HepG2 (cell line): ENCODE measurements around the gene GRM7. TPM values are rescaled to one million over a fixed set of nuclear protein-coding genes. Genes with fewer than 3 reads are reported as not detected.

Source experiments
- ATAC-seq: fragments of 200-7000 bp; cut with Tn5 transposase; 3 replicates; pipeline ENCODE4 v1.9.1; 2020; ENCODE audit warnings: mild to moderate bottlenecking, moderate library complexity
- BruUV-seq: library from RNA; stranded (reverse); fragments of 400-500 nt; replicated peaks from 2 replicates; lab custom pipeline; 2021; lab: Mats Ljungman, UMichigan
- CTCF ChIA-PET: fragments of 300-600 bp; formaldehyde crosslinking; extraction: SDS; loops from one replicate; lab custom pipeline; 2021; ENCODE audit warnings: low total read pairs, inconsistent platforms, low intra/inter-chr PET ratio; lab: Yijun Ruan, JAX
- POLR2A ChIA-PET: fragments of 350-600 bp; sonication (Branson Sonifier 250); formaldehyde crosslinking; loops from one replicate; lab custom pipeline; 2020; ENCODE audit warnings: antibody characterized with exemption, inconsistent platforms; lab: Yijun Ruan, JAX
- DNase-seq: peaks from one replicate; pipeline ENCODE4 v3.0.0-alpha.2; 2015; ENCODE audit warnings: low spot score
- FAIRE-seq: peaks from 3 replicates; lab custom pipeline; 2011; peaks lifted over from hg19 to GRCh38; lab: Jason Lieb, UNC
- H2AFZ ChIP-seq: one replicate; pipeline ENCODE4 v1.6.1; 2011; ENCODE audit warnings: low read length, inconsistent platforms
- H3K27ac ChIP-seq: fragments of 300-600 bp; 3 replicates; pipeline ENCODE4 v1.8.0; 2011; ENCODE audit warnings: mixed run types, mild to moderate bottlenecking, mixed read lengths, low read length, inconsistent platforms; ENCODE audit not compliant: insufficient read depth; ENCODE audit errors: extremely low read length
- H3K27me3 ChIP-seq, 2 experiments: fragments of 200-600 bp in 1 of 2; 2 replicates in 1 of 2; 3 replicates in 1 of 2; pipeline versions ENCODE4 v1.6.0 to v1.8.0; 2011; ENCODE audit warnings: low read length in 2 of 2, mild to moderate bottlenecking in 2 of 2, moderate library complexity in 2 of 2, inconsistent platforms in 1 of 2; ENCODE audit not compliant: insufficient read depth in 2 of 2, control insufficient read depth in 1 of 2
- H3K36me3 ChIP-seq, 2 experiments: fragments of 200-600 bp in 1 of 2; replicated peaks in 1 of 2; 2 replicates in 1 of 2; 3 replicates in 1 of 2; pipeline versions ENCODE4 v1.5.1 to v1.8.0; 2011; ENCODE audit warnings: low read length in 2 of 2, inconsistent platforms in 1 of 2; ENCODE audit not compliant: insufficient read depth in 2 of 2, control insufficient read depth in 1 of 2
- H3K4me1 ChIP-seq: 2 replicates; pipeline ENCODE4 v1.5.1; 2012; ENCODE audit warnings: low read length, inconsistent platforms; ENCODE audit not compliant: insufficient read depth
- H3K4me2 ChIP-seq: 2 replicates; pipeline ENCODE4 v1.6.0; 2011; ENCODE audit warnings: low read depth, low read length, inconsistent platforms
- H3K4me3 ChIP-seq, 3 experiments: fragments of 200-600 bp in 1 of 3; sonication (generic), shearing (Covaris generic) in 1 of 3; replicated peaks in 1 of 3; 2 replicates each; pipeline ENCODE4 v1.5.1; 2011 to 2016; ENCODE audit warnings: low read length in 3 of 3, inconsistent platforms in 2 of 3, low read depth in 2 of 3, mild to moderate bottlenecking in 2 of 3, control low read depth in 1 of 3, mixed read lengths in 1 of 3; ENCODE audit not compliant: insufficient read depth in 1 of 3
- H3K79me2 ChIP-seq: one replicate; pipeline ENCODE4 v1.6.1; 2011; ENCODE audit warnings: low read length, inconsistent platforms; ENCODE audit not compliant: insufficient read depth
- H3K9ac ChIP-seq: 2 replicates; pipeline ENCODE4 v1.6.0; 2011; ENCODE audit warnings: mild to moderate bottlenecking, low read depth, low read length, inconsistent platforms; ENCODE audit not compliant: insufficient read depth
- H3K9me3 ChIP-seq: 2 replicates; pipeline ENCODE4 v1.5.1; 2012; ENCODE audit warnings: mild to moderate bottlenecking, low read length
- H4K20me1 ChIP-seq: 2 replicates; pipeline ENCODE4 v1.6.0; 2011; ENCODE audit warnings: inconsistent platforms, mild to moderate bottlenecking, low read length, moderate library complexity; ENCODE audit not compliant: insufficient read depth
- ESRRA ChIP-seq: sonication (generic); formaldehyde crosslinking; IDR thresholded peaks from 2 replicates; pipeline ENCODE4 v1.5.1; 2020; ENCODE audit warnings: mild to moderate bottlenecking, low read depth, missing genetic modification reagents
- ETV5 ChIP-seq: IDR thresholded peaks from 2 replicates; pipeline ENCODE4 v1.6.1; 2018; ENCODE audit warnings: missing biosample characterization, missing genetic modification reagents, inconsistent platforms, borderline replicate concordance
- GPN1 ChIP-seq: sonication (generic); formaldehyde crosslinking; IDR thresholded peaks from 2 replicates; pipeline ENCODE4 v1.5.1; 2020; ENCODE audit warnings: missing genetic modification reagents, borderline replicate concordance
- JARID2 ChIP-seq: sonication (generic); formaldehyde crosslinking; IDR thresholded peaks from 2 replicates; pipeline ENCODE4 v1.8.1; 2023; ENCODE audit warnings: missing genetic modification reagents, inconsistent platforms; ENCODE audit not compliant: insufficient replicate concordance
- KDM4B ChIP-seq: sonication (generic); formaldehyde crosslinking; IDR thresholded peaks from 2 replicates; pipeline ENCODE4 v1.4.0; 2020; ENCODE audit warnings: missing genetic modification reagents
- MAFG ChIP-seq: sonication (generic); formaldehyde crosslinking; IDR thresholded peaks from 2 replicates; pipeline ENCODE4 v1.5.1; 2020; ENCODE audit warnings: mild to moderate bottlenecking, missing genetic modification reagents
- NCOA2 ChIP-seq: sonication (generic); formaldehyde crosslinking; IDR thresholded peaks from 2 replicates; pipeline ENCODE4 v1.8.0; 2022; ENCODE audit warnings: inconsistent platforms
- RELA ChIP-seq: sonication (generic); formaldehyde crosslinking; IDR thresholded peaks from 2 replicates; pipeline ENCODE4 v1.4.0; 2020; ENCODE audit warnings: missing genetic modification reagents
- TMF1 ChIP-seq: sonication (generic); formaldehyde crosslinking; IDR thresholded peaks from 2 replicates; pipeline ENCODE4 v1.8.1; 2022; ENCODE audit warnings: low read depth, missing genetic modification reagents
- TOPORS ChIP-seq: sonication (generic); formaldehyde crosslinking; IDR thresholded peaks from 2 replicates; pipeline ENCODE4 v1.8.0; 2023; ENCODE audit warnings: mild to moderate bottlenecking, missing genetic modification reagents
- U2AF1 ChIP-seq: fragments of 200-400 bp; formaldehyde crosslinking; optimal IDR thresholded peaks from 2 replicates; pipeline ENCODE3; 2017; ENCODE audit warnings: mild to moderate bottlenecking, low read depth, low read length
- ZFP1 ChIP-seq: IDR thresholded peaks from 2 replicates; pipeline ENCODE4 v1.6.1; 2016
- ZMYM2 ChIP-seq: sonication (generic); formaldehyde crosslinking; IDR thresholded peaks from 2 replicates; pipeline ENCODE4 v1.8.0; 2022; ENCODE audit warnings: mild to moderate bottlenecking, missing genetic modification reagents
- ZNF33A ChIP-seq: sonication (generic); formaldehyde crosslinking; IDR thresholded peaks from 2 replicates; pipeline ENCODE4 v1.5.1; 2020; ENCODE audit warnings: missing genetic modification reagents, mild to moderate bottlenecking, moderate library complexity, borderline replicate concordance
- ZNF557 ChIP-seq: sonication (generic); formaldehyde crosslinking; IDR thresholded peaks from 2 replicates; pipeline ENCODE4 v1.4.0; 2020; ENCODE audit warnings: missing genetic modification reagents
- ZNF841 ChIP-seq: sonication (generic); formaldehyde crosslinking; IDR thresholded peaks from 2 replicates; pipeline ENCODE4 v1.8.1; 2023; ENCODE audit warnings: missing genetic modification reagents, borderline replicate concordance
- ZUFSP ChIP-seq: sonication (generic); formaldehyde crosslinking; IDR thresholded peaks from 2 replicates; pipeline ENCODE4 v1.9.0; 2021; ENCODE audit warnings: missing genetic modification reagents, mild to moderate bottlenecking, borderline replicate concordance
- WGBS: methylation state at CpG from one replicate; pipeline ENCODE4 v1.1.6; 2017; ENCODE audit warnings: low lambda C conversion rate; 5-methylcytosine and 5-hydroxymethylcytosine counted together
- in situ Hi-C: cut with HindIII; loops from 2 replicates; pipeline ENCODE4 v1.10.0; 2017; ENCODE audit warnings: low pct_unique_long_range_greater_than_20kb; ENCODE audit not compliant: extremely low pct_ligation_motif_present
- intact Hi-C: fragments of 100-400 bp; cut with micrococcal nuclease; formaldehyde crosslinking; loops from one replicate; pipeline ENCODE4 v1.10.0; 2022; ENCODE audit not compliant: unreplicated experiment
- polyA plus RNA-seq, 8 experiments: library from polyadenylated mRNA; depleted of rRNA in 3 of 8; stranded (reverse) in 7 of 8; unstranded in 1 of 8; fragments of >200 nt; fragmentation: Illumina TruSeq in 4 of 8; extraction: Trizol in 4 of 8; gene quantifications; 2 replicates each; pipeline versions ENCODE4 v1.2.1 to v1.2.3, GENCODE V29; 2011 to 2016; ENCODE audit warnings: low read depth in 4 of 8, missing spikeins in 1 of 8, mixed read lengths in 1 of 8; ENCODE audit not compliant: insufficient read depth in 1 of 8
- total RNA-seq, 5 experiments: library from RNA; depleted of rRNA; stranded (reverse); fragments of >200 nt; fragmentation: Illumina TruSeq; extraction: Trizol; gene quantifications; 2 replicates each; pipeline ENCODE4 v1.2.3, GENCODE V29; 2016; ENCODE audit warnings: low read depth in 1 of 5
- TF ChIP-seq, protein P1 (sequence below): sonication (generic); formaldehyde crosslinking; IDR thresholded peaks from 2 replicates; pipeline ENCODE4 v1.5.0; 2020; ENCODE audit warnings: mild to moderate bottlenecking, missing genetic modification reagents, moderate library complexity
- TF ChIP-seq, protein P2 (sequence below): fragments of 450-650 bp; IDR thresholded peaks from 2 replicates; pipeline ENCODE4 v1.6.1; 2017; ENCODE audit warnings: mild to moderate bottlenecking

GRM7 gene
- total and polyA plus RNA-seq, 2 of the 13 experiments (the other 11 are each of a cell fraction or from before 2014, with no cell fraction given), result not detected

- DNase-seq (no peak), FAIRE-seq (no peak), ATAC-seq (no peak)
- ChIA-PET POLR2A (no interaction called here), CTCF (no interaction called here)
- no peak overlapping the region for H3K4me3 ChIP-seq
- no peaks in the 10 kb centered on the region for H3K27me3 ChIP-seq
- no peak overlapping the region for H2AFZ ChIP-seq
- no peaks in the 10 kb centered on the region for H3K36me3 ChIP-seq
- H3K4me2 ChIP-seq, result no peak overlapping the region
- no TSS peak for BruUV-seq
- in situ Hi-C loops, result no loop called here
- H3K79me2 ChIP-seq, result no peaks in the 10 kb centered on the region
- H3K9ac ChIP-seq, result no peak overlapping the region
- intact Hi-C loops, result no loop called here
- H4K20me1 ChIP-seq, result no peaks in the 10 kb centered on the region
- H3K4me1 ChIP-seq, result no peaks in the 10 kb centered on the region
- 3% methylated on average over 1 of the region's 1 CpG for WGBS
- peaks cover 55% of the 10 kb centered on the region for H3K9me3 ChIP-seq
- TF ChIP-seq, protein P1, sequence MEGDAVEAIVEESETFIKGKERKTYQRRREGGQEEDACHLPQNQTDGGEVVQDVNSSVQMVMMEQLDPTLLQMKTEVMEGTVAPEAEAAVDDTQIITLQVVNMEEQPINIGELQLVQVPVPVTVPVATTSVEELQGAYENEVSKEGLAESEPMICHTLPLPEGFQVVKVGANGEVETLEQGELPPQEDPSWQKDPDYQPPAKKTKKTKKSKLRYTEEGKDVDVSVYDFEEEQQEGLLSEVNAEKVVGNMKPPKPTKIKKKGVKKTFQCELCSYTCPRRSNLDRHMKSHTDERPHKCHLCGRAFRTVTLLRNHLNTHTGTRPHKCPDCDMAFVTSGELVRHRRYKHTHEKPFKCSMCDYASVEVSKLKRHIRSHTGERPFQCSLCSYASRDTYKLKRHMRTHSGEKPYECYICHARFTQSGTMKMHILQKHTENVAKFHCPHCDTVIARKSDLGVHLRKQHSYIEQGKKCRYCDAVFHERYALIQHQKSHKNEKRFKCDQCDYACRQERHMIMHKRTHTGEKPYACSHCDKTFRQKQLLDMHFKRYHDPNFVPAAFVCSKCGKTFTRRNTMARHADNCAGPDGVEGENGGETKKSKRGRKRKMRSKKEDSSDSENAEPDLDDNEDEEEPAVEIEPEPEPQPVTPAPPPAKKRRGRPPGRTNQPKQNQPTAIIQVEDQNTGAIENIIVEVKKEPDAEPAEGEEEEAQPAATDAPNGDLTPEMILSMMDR (CRISPR knock-in tag), result no peak
- no peak for TF ChIP-seq U2AF1
- no peak for TF ChIP-seq ZNF33A
- no peak for TF ChIP-seq KDM4B
- TF ChIP-seq ZFP1, result no peak
- TF ChIP-seq, protein P2, sequence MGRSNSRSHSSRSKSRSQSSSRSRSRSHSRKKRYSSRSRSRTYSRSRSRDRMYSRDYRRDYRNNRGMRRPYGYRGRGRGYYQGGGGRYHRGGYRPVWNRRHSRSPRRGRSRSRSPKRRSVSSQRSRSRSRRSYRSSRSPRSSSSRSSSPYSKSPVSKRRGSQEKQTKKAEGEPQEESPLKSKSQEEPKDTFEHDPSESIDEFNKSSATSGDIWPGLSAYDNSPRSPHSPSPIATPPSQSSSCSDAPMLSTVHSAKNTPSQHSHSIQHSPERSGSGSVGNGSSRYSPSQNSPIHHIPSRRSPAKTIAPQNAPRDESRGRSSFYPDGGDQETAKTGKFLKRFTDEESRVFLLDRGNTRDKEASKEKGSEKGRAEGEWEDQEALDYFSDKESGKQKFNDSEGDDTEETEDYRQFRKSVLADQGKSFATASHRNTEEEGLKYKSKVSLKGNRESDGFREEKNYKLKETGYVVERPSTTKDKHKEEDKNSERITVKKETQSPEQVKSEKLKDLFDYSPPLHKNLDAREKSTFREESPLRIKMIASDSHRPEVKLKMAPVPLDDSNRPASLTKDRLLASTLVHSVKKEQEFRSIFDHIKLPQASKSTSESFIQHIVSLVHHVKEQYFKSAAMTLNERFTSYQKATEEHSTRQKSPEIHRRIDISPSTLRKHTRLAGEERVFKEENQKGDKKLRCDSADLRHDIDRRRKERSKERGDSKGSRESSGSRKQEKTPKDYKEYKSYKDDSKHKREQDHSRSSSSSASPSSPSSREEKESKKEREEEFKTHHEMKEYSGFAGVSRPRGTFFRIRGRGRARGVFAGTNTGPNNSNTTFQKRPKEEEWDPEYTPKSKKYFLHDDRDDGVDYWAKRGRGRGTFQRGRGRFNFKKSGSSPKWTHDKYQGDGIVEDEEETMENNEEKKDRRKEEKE, result no peak
- TF ChIP-seq RELA, result no peak
- TF ChIP-seq MAFG, result no peak
- no peak for TF ChIP-seq ZNF841
- TF ChIP-seq ZUFSP (CRISPR knock-in tag), result no peak
- TF ChIP-seq ZMYM2, result no peak
- TF ChIP-seq TMF1 (CRISPR knock-in tag), result no peak
- no peak for TF ChIP-seq JARID2 (CRISPR knock-in tag)
- TF ChIP-seq GPN1 (CRISPR knock-in tag), result no peak
- no peak for TF ChIP-seq ETV5
- TF ChIP-seq ESRRA (CRISPR knock-in tag), result no peak
- TF ChIP-seq ZNF557 (CRISPR knock-in tag), result no peak
- TF ChIP-seq TOPORS (CRISPR knock-in tag), result no peak
- no peak for TF ChIP-seq NCOA2
- TF ChIP-seq, all 625 proteins: peak for 0
- no peak overlapping the region for H3K27ac ChIP-seq
These were observed 496.2 kb downstream of the GRM7 start for GRCh38 chr3:7357101-7357500.
